NCI-H2029 treated with DMSO at 0.1 percent for 48 hours (cell line): ENCODE data around the gene IL4.

Source experiments
- DNase-seq: peaks from one replicate; lab custom pipeline; 2025; lab: John Stamatoyannopoulos, UW

The IL4 gene

GRCh38 chr5:132695956-132696355 is 22.2 kb downstream of the IL4 start:
- DNase-seq: no peak

- DNase-seq: no peak
These were observed 31.1 kb downstream of the IL4 start for GRCh38 chr5:132704875-132705274.

- DNase-seq: no peak
These were observed 34.9 kb downstream of the IL4 start for GRCh38 chr5:132708645-132709044.

- DNase-seq: no peak
These were observed 40.9 kb downstream of the IL4 start for GRCh38 chr5:132714456-132715307.

- DNase-seq: no peak
These were observed 44.9 kb downstream of the IL4 start for GRCh38 chr5:132718544-132719312.

- no peak for DNase-seq
These were observed 52.0 kb downstream of the IL4 start for GRCh38 chr5:132725745-132726144.

- DNase-seq: no peak
These were observed 56.1 kb downstream of the IL4 start for GRCh38 chr5:132729896-132730295.
